Measurements from ENCODE around the gene SLC4A1AP. TPM values are rescaled to one million over a fixed set of nuclear protein-coding genes. Genes with fewer than 3 reads are reported as not detected.

Gene SLC4A1AP
- total and polyA plus RNA-seq, 12 donors: 13.0 to 41.1 (median 22.3) TPM

DNA sequence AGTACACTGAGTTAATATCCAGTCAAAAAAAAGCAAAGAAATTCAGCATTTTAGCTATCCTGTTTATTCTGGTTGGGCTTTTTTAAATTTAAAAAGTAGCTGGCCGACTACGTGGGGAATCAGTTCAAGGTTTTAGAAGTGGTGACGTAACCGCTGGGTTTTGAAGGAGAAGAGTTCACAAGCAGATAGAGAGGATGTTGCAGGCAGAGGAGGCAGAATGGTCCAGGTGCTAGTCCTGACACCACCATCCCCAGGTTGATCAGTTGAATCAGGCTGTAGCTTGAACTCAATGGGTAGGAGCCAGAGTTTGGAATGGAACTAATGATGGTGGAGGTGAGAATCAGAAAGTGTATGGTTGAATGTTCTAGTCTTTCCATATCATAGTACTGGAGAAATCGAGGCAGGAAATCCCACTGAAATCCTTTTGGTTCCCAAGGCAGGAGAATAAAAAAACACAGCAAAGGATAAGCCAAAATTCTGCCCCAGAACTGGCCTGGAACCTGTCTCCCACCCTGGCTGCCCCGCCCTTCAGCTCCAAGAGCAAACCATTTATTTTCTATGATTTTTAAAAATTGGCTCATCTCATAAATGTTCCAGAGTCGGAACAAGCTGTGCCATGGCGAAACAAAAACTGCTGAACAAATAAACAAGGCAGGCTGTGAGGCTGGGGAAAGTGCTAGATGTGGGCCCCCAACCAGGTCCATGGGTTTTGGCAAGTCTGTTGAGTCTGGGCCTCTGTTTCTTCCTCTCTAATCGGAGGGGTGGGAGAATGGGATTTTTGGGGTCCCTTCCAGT, 44.0 kb downstream of the SLC4A1AP start:
- no peaks in the 10 kb centered on the region for H3K27me3 ChIP-seq
- peak in 5 of 7 donors; percentile 55 to 69 (median 64) for DNase-seq
- no peak overlapping the region for H3K4me3 ChIP-seq
- H3K27ac ChIP-seq: peak overlapping the region in 4 of 5 donors; percentile 68 to 91 (median 80)
- WGBS, 4 donors: 59 to 65% (median 64%) methylated on average over 9 of the region's 9 CpGs
- peaks cover 22 to 37% of the 10 kb centered on the region in 2 donors for H3K4me1 ChIP-seq (replicated peaks in 1 of 2)
- peak in 1 of 2 donors; percentile 12 for TF ChIP-seq POLR2A (IDR thresholded peaks at IDR 0.05)
- TF ChIP-seq, protein P1, sequence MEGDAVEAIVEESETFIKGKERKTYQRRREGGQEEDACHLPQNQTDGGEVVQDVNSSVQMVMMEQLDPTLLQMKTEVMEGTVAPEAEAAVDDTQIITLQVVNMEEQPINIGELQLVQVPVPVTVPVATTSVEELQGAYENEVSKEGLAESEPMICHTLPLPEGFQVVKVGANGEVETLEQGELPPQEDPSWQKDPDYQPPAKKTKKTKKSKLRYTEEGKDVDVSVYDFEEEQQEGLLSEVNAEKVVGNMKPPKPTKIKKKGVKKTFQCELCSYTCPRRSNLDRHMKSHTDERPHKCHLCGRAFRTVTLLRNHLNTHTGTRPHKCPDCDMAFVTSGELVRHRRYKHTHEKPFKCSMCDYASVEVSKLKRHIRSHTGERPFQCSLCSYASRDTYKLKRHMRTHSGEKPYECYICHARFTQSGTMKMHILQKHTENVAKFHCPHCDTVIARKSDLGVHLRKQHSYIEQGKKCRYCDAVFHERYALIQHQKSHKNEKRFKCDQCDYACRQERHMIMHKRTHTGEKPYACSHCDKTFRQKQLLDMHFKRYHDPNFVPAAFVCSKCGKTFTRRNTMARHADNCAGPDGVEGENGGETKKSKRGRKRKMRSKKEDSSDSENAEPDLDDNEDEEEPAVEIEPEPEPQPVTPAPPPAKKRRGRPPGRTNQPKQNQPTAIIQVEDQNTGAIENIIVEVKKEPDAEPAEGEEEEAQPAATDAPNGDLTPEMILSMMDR (IDR thresholded peaks at IDR 0.05): no peak
- no peaks in the 10 kb centered on the region for H3K9me3 ChIP-seq (replicated peaks in 1 of 3)
- intact Hi-C loops (cut with DNase I): loop anchor here (10.0 kb wide), 2 partner anchors 687 to 697 kb away; partner anchors contain the start of gene FOSL2 (in 1 of the 2)
- no peaks in the 10 kb centered on the region for H3K36me3 ChIP-seq (replicated peaks in 1 of 2)

DNA sequence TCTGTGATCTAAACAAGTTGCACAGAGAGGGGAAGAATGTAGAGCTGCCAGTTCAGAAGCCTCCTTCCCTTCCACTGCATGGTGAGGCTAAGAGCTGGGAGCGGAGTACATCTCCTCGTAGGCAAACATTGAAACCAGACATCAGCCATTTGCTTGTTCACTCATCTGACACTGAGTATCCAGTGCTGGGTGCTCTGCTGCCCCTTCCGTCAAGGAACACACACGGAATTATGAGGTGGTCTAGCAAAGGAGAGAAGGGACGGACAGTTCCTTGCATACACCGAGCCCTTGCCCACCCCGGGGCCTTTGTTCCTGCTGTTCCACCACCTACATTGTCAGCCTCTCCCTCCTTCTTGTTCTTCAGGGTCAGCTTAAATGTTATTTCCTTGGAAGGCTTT, 44.6 kb downstream of the SLC4A1AP start:
- WGBS, 4 donors: 90 to 96% (median 93%) methylated on average over 7 of the region's 7 CpGs
- Histone ChIP-seq H3K9me3 (replicated peaks in 1 of 3) (no peaks in the 10 kb centered on the region), H3K27me3 (no peaks in the 10 kb centered on the region), H3K27ac (peak overlapping the region in 3 of 5 donors; percentile 76 to 91 (median 85)), H3K36me3 (replicated peaks in 1 of 2) (no peaks in the 10 kb centered on the region), H3K4me1 (replicated peaks in 1 of 2) (peaks cover 22 to 37% of the 10 kb centered on the region in 2 donors), H3K4me3 (no peak overlapping the region)
- intact Hi-C loops (cut with DNase I): loop anchor here (10.0 kb wide), 2 partner anchors 687 to 697 kb away; partner anchors contain the start of gene FOSL2 (in 1 of the 2)
- peak in 1 of 7 donors; percentile 41 for DNase-seq
- TF ChIP-seq POLR2A (IDR thresholded peaks at IDR 0.05): no peak
- TF ChIP-seq, protein P1 (IDR thresholded peaks at IDR 0.05): no peak

- WGBS, 4 donors: 71 to 80% (median 77%) methylated on average over 3 of the region's 3 CpGs
Observed at GRCh38 chr2:27708666-27709065, 45.0 kb downstream of the SLC4A1AP start.

DNA sequence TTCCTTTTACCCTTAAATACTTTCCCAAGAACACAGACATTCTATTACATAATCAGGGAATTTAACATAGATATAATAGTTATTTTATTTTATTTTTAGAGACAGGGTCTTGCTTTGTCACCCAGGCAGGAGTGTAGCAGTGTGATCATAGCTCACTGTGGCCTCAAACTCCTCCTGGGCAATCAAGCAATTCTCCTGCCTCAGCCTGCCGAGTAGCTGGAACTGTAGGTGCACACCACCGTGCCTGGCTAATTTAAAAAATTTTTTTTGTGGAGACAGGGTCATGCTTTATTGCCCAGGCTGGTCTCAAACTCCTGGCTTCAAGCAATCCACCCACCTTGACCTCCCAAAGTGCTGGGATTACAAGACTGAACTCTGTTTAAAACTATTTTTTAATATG, 45.6 kb downstream of the SLC4A1AP start:
- peak in 1 of 7 donors; percentile 10 for DNase-seq
- H3K4me1 ChIP-seq (replicated peaks in 1 of 2): peaks cover 19 to 29% of the 10 kb centered on the region in 2 donors

More at GRCh38 chr2:27708666-27709065, 45.0 kb downstream of the SLC4A1AP start:
- no peaks in the 10 kb centered on the region for H3K27me3 ChIP-seq
- intact Hi-C loops (cut with DNase I): loop anchor here (10.0 kb wide), 2 partner anchors 686 to 696 kb away; partner anchors contain the start of gene FOSL2 (in 1 of the 2)
- DNase-seq: no peak
- TF ChIP-seq, protein P1 (IDR thresholded peaks at IDR 0.05): no peak
- TF ChIP-seq POLR2A (IDR thresholded peaks at IDR 0.05): no peak
- H3K4me3 ChIP-seq: no peak overlapping the region
- H3K36me3 ChIP-seq (replicated peaks in 1 of 2): no peaks in the 10 kb centered on the region
- H3K27ac ChIP-seq: peak overlapping the region in 2 of 5 donors; percentile 76 to 91
- H3K4me1 ChIP-seq (replicated peaks in 1 of 2): peaks cover 22 to 33% of the 10 kb centered on the region in 2 donors
- no peaks in the 10 kb centered on the region for H3K9me3 ChIP-seq (replicated peaks in 1 of 3)

More for the DNA sequence above, 45.6 kb downstream of the SLC4A1AP start:
- WGBS, 4 donors: 80 to 85% (median 83%) methylated on average over 2 of the region's 2 CpGs
- no peaks in the 10 kb centered on the region for H3K9me3 ChIP-seq (replicated peaks in 1 of 3)
- H3K27ac ChIP-seq: no peak overlapping the region
- TF ChIP-seq POLR2A (IDR thresholded peaks at IDR 0.05): no peak
- TF ChIP-seq, protein P1 (IDR thresholded peaks at IDR 0.05): no peak
- no peak overlapping the region for H3K4me3 ChIP-seq
- no peaks in the 10 kb centered on the region for H3K27me3 ChIP-seq
- intact Hi-C loops (cut with DNase I): loop anchor here (10.0 kb wide), 2 partner anchors 685 to 695 kb away; partner anchors contain the start of gene FOSL2 (in 1 of the 2)
- H3K36me3 ChIP-seq (replicated peaks in 1 of 2): no peaks in the 10 kb centered on the region

Measured in adrenal gland (tissue), 12 donors.